ENCODE measurements around the gene STPG4.

STPG4 gene

DNA sequence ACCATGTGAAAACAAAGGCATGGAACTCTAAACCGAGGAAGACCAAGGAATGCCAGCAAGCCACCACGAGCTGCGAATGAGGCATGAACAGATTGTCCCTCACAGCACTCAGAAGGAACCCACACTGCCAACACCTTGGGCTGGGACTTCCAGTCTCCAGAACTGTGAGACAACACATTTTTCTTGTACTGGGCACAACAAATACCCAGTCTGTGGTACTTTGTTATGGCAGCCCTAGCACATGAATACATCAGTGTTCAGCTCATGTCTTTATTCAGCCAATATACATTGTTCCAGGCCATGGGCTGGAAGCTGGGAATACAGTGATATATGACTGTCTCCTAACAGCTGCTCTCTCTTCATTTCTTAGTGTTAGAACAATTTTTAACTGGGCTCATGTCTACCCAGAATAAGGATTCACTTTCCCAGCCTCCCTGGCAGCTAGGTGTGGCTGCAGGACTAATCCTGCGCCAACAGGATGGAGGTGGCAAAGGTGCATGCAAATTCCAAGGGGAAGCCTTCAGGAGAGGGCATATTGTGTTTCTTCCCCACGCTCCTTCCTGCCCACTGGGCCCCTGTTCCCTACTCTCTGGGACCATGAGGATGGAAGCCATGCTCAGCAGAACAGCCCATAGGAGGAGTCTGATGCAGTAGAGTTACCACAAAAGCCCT is 59.6 kb downstream of the STPG4 start:
- Mint-ChIP-seq H3K4me3 (no peak overlapping the region), H3K4me1 (ENCODE audit: low read depth) (peaks cover 3% of the 10 kb centered on the region), H3K27me3 (no peaks in the 10 kb centered on the region), H3K9me3 (no peaks in the 10 kb centered on the region), H3K36me3 (ENCODE audit: low read depth) (no peaks in the 10 kb centered on the region), H3K27ac (no peak overlapping the region)

DNA sequence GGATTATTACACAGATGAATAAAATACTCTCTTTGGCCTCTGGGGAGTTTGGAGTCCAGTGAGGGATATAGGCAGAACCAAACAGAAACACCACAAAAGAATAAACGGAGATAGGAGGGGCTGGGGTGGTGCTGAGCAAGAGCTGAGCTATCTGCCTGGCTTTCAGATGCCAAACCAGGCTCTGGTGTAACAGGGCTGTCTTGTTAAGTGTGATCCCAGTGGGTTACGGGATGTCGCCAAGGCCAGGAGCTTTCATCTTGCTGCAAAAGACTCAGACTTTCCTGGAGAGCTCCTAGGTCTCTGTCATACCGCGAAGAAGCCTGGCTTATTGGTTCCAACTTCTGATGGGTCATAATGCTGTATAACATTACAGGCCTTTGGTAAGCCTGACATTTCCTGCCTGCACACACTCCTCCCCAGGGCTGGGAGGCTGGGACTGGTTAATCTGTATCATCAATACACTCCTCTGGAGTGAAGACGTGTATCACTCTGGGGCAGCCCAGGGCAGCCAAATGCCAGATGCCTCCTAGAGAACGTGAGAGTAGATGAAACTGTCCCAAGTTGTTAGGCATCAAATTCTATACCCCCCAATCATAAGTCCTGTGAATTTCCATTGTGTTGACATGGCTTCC is 60.5 kb downstream of the STPG4 start:
- no peak overlapping the region for H3K4me3 Mint-ChIP-seq
- no peaks in the 10 kb centered on the region for H3K27me3 Mint-ChIP-seq
- H3K4me1 Mint-ChIP-seq (ENCODE audit: low read depth) = peaks cover 3% of the 10 kb centered on the region
- H3K36me3 Mint-ChIP-seq (ENCODE audit: low read depth) = no peaks in the 10 kb centered on the region
- H3K9me3 Mint-ChIP-seq = no peaks in the 10 kb centered on the region
- H3K27ac Mint-ChIP-seq = no peak overlapping the region

DNA sequence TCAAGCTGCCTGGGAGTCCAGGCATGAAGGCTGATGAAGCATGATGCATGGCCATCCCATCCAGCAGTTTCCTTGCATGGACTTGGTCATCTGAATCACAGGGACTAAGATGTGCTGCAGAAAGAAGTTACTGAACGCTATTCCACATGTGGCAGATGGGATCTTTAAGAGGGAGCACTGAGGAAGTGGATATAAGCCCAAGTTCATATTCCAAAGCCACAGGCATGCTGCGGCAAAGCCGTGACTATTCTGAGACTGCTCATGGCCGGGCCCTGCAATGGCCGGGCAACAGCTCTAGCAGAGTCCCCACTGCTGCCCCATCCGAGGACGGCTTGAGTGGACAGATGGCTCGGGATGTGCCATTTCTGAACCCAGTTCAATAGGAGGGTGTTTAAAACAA is 61.5 kb downstream of the STPG4 start:
- Mint-ChIP-seq H3K4me3 (no peak overlapping the region), H3K4me1 (ENCODE audit: low read depth) (peaks cover 3% of the 10 kb centered on the region), H3K27ac (no peak overlapping the region), H3K36me3 (ENCODE audit: low read depth) (no peaks in the 10 kb centered on the region), H3K9me3 (no peaks in the 10 kb centered on the region), H3K27me3 (no peaks in the 10 kb centered on the region)

DNA sequence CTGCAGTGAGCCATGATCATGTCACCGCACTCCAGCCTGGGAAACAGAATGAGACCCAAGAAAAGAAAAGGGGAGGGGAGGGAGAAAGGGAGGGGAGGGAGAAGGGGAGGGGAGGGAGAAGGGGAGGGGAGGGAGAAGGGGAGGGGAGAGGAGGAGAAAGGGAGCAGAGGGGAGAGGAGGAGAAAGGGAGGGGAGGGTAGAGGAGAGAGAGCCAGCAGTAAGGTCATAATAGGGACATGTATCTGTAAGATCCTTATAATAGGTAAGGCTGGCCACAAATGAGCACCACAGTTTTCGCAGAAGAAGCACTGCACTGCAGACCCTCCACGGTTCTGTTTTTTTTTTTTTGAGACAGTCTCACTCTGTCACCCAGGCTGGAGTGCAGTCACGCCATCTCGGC is 62.6 kb downstream of the STPG4 start:
- H3K36me3 Mint-ChIP-seq (ENCODE audit: low read depth) = no peaks in the 10 kb centered on the region
- no peak overlapping the region for H3K4me3 Mint-ChIP-seq
- H3K27me3 Mint-ChIP-seq = no peaks in the 10 kb centered on the region
- no peaks in the 10 kb centered on the region for H3K9me3 Mint-ChIP-seq
- H3K27ac Mint-ChIP-seq = no peak overlapping the region
- H3K4me1 Mint-ChIP-seq (ENCODE audit: low read depth) = peaks cover 3% of the 10 kb centered on the region

DNA sequence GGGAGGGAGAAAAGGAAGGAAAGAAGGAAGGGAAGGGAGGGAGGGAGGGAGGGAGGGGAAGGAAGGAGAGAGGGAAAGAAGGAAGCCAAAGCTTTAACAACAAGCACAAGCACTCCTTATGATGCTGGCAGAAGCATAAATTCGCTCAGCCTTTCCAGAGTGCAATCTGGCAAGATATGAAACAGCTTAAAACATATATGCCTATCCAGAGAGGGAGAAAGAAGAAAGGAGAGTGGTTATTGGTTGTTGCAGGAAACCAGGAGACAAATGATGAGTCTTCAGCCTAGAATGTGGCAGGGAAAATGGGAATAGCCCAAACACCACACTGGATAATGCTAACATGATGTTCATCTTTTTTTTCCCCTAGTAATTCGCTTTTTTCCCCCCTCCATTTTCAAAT is 64.0 kb downstream of the STPG4 start:
- Mint-ChIP-seq H3K4me1 (ENCODE audit: low read depth) (peaks cover 8% of the 10 kb centered on the region), H3K27me3 (no peaks in the 10 kb centered on the region), H3K27ac (no peak overlapping the region), H3K9me3 (no peaks in the 10 kb centered on the region), H3K36me3 (ENCODE audit: low read depth) (no peaks in the 10 kb centered on the region), H3K4me3 (no peak overlapping the region)

DNA sequence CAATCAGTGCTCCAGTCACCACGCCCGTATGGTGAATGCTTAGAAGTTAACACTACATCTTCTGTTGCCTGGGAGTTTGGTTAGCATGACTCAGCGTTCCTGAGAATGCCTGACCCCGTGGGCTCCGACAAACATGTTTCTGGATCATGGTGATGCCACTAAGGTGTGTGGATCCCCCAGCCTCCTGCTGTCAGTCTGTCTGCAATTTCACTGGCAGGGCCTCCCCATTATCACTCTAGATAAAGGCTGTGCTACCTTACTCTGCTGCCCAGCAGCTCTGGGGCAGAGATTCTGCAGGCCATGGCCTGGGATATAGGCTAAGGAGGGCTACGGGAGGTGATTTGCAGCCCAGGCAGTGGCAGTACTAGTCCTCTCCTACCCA is 66.0 kb downstream of the STPG4 start:
- no peaks in the 10 kb centered on the region for H3K27me3 Mint-ChIP-seq
- H3K36me3 Mint-ChIP-seq (ENCODE audit: low read depth) = no peaks in the 10 kb centered on the region
- no peak overlapping the region for H3K27ac Mint-ChIP-seq
- H3K9me3 Mint-ChIP-seq = no peaks in the 10 kb centered on the region
- H3K4me1 Mint-ChIP-seq (ENCODE audit: low read depth) = peaks cover 13% of the 10 kb centered on the region
- H3K4me3 Mint-ChIP-seq = no peak overlapping the region

DNA sequence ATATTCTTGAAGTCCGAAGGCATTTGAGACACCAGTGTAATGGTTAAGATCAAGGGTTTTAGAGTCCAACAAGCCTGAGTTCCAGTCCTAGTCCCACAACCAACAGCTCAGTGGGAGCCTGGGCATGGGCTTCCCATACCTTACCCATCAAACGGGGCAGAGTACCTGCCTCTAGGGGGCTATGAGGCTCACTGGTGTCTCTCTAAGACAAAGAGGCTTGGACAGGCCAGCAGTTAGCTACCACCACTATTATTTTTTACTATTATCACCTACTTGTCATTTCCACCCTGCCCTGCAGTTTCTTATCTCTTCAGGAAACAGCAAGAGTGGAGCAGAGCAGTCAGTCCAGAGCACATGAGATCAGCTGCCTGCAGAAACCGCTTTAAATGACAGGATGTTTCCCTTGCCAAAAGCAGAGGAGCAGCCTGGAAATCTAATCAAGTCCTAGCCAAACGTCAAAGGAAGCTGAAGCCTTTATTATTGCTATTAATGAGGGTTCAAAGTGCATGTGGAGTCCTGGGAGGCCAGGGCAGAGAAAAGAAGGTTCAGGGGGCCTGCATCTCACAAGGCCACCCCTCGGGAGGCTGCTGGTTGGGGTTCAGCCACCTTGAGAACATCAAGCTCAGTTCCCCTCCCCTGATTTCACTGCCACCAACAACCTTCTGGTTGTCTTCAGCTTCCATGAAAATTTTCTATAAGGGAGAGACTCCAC is 66.6 kb downstream of the STPG4 start:
- Mint-ChIP-seq H3K4me1 (ENCODE audit: low read depth) (peaks cover 13% of the 10 kb centered on the region), H3K4me3 (no peak overlapping the region), H3K27me3 (no peaks in the 10 kb centered on the region), H3K27ac (no peak overlapping the region), H3K9me3 (no peaks in the 10 kb centered on the region), H3K36me3 (ENCODE audit: low read depth) (no peaks in the 10 kb centered on the region)

DNA sequence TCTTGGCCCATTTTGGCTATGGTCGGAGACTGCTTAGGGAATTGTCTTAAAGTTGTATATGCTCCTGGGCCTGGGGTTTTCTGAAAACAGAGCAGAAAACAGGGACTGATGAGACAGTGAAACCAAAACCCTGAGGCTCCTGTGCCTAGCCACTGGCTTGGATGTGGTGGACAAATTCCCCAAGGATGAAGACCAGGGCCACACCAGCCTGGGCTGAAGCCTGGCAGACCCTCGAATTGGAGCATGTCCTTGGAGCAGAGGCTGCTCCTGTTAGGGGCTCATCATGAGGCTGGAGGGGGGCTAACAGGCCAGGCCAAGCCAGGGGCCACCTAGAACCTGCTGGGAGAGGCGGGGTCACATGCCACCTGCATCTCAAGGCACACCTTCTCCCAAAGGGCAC is 68.1 kb downstream of the STPG4 start:
- Mint-ChIP-seq H3K9me3 (no peaks in the 10 kb centered on the region), H3K27me3 (no peaks in the 10 kb centered on the region), H3K4me3 (no peak overlapping the region), H3K4me1 (ENCODE audit: low read depth) (peaks cover 13% of the 10 kb centered on the region), H3K36me3 (ENCODE audit: low read depth) (no peaks in the 10 kb centered on the region), H3K27ac (no peak overlapping the region)

DNA sequence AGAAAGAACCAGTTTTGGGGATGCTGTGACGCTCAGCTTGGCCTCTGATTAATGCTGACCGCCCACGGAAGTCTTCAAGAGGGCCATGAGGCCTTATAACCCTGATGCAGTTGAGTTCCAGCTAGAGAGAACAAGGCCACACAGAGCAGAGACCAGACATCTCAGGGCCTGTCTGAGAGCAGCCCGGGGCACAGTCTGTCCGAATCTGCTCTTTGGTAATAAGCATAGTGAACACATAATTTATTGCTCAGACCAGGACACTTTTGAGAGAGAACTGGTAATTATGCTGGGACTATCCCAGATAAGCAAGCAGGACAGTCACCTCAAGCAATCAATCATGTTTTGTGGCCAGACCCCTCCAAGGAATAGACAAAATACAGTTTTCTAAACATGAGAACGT is 68.5 kb downstream of the STPG4 start:
- H3K27ac Mint-ChIP-seq = no peak overlapping the region
- H3K4me3 Mint-ChIP-seq = no peak overlapping the region
- H3K4me1 Mint-ChIP-seq (ENCODE audit: low read depth) = peaks cover 13% of the 10 kb centered on the region
- H3K36me3 Mint-ChIP-seq (ENCODE audit: low read depth) = no peaks in the 10 kb centered on the region
- no peaks in the 10 kb centered on the region for H3K27me3 Mint-ChIP-seq
- H3K9me3 Mint-ChIP-seq = no peaks in the 10 kb centered on the region

DNA sequence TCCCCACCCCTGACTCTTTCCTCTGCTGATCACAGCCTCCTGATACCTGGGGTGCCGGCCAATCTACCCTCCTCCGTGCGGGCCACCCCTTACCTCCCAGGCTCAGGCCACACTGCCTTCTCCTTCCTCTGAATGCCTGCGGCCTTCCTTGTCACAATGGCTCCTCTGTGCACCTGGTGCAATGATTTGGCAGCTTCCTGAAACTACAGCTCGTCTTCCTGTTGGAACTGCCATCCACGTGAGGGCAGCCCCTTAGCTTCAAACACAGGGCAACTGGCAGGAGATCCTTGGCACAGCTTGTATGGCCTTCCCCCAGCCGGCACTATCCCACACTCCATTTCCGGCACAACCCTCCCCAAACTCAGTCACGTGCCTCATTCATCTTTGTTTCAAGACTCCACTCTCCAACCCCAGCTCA is 69.0 kb downstream of the STPG4 start:
- H3K9me3 Mint-ChIP-seq = no peaks in the 10 kb centered on the region
- no peaks in the 10 kb centered on the region for H3K27me3 Mint-ChIP-seq
- H3K27ac Mint-ChIP-seq = peak overlapping the region; percentile 87
- peaks cover 13% of the 10 kb centered on the region for H3K4me1 Mint-ChIP-seq (ENCODE audit: low read depth)
- peak overlapping the region; percentile 75 for H3K4me3 Mint-ChIP-seq
- H3K36me3 Mint-ChIP-seq (ENCODE audit: low read depth) = no peaks in the 10 kb centered on the region

DNA sequence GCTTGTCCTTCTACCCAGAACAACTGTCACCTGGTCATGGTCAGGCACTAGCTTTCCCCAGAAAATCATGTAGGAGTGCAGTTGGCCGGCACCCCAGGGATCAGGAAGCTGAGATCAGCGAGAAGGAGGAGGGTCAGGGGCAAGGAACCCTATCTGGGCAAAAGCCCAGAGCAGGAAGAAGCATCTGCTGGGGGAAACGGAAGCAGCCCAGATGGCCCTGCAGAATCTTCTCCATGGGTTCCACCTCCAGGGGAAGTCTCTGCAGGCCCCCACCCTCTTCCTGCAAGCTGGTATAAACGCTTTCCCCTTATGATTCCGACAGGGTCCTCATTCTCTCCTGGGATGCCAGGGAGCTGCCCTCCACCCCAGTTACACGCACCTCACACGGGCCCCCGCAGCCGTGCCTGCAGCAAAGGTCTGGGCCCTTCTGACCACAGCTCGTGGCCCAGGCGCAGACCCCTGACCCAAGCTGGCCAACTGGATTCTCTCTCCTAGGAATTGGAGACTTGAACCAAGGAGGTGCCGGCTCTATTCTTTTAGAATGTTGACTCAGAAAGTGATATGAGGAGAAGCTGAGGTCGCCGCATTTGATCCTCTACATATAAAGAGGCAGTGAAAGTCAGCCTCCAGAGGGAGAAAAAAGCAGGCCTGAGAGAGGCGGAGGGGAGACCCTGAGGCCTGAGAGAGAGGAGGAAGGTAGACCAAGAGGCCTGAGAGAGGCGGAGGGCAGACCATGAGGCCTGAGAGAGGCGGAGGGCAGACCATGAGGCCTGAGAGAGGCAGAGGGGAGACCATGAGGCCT is 71.0 kb downstream of the STPG4 start:
- H3K36me3 Mint-ChIP-seq (ENCODE audit: low read depth) = no peaks in the 10 kb centered on the region
- no peaks in the 10 kb centered on the region for H3K27me3 Mint-ChIP-seq
- no peak overlapping the region for H3K27ac Mint-ChIP-seq
- H3K4me3 Mint-ChIP-seq = no peak overlapping the region
- peaks cover 13% of the 10 kb centered on the region for H3K4me1 Mint-ChIP-seq (ENCODE audit: low read depth)
- no peaks in the 10 kb centered on the region for H3K9me3 Mint-ChIP-seq

DNA sequence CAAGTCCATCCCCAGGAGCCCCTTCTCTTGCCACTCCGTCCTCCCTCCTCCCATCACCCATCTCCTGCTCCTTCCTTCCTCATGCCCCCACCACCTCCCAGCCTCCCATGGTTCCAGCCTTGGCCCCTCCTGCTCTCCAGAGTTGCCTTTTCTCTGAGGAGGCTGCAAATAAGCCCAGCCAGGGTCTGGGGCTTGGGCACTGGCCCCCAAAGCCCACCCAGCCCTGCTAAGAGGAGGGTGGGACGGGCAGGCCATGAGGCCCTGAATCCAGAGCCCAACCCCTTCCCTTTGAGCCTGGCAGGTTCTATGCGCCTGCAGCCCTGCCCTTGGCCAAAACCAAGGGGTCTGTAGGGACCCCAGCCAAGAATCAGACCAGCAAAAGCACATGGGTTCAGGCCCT is 71.6 kb downstream of the STPG4 start:
- no peaks in the 10 kb centered on the region for H3K27me3 Mint-ChIP-seq
- H3K27ac Mint-ChIP-seq = no peak overlapping the region
- no peak overlapping the region for H3K4me3 Mint-ChIP-seq
- peaks cover 13% of the 10 kb centered on the region for H3K4me1 Mint-ChIP-seq (ENCODE audit: low read depth)
- no peaks in the 10 kb centered on the region for H3K9me3 Mint-ChIP-seq
- no peaks in the 10 kb centered on the region for H3K36me3 Mint-ChIP-seq (ENCODE audit: low read depth)

DNA sequence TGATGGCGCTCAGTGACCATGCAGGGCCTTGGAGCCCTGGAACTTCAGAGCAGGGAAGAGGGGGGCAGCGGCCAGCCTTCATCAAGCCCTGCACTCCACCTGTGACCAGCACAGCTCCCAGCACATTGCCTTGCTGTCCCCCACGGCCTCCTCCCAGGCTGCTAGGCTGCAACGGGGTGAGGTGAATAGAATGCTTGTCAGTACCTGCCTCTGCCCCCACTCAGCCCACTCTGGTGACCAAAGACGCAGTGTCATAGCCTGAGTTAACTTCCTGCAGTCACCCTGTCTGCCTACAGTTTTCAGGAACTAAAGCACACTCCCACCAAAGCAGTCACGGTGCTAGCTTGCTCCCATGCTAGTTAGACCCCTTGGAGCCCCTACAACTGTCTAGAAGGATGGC is 72.1 kb downstream of the STPG4 start:
- peaks cover 13% of the 10 kb centered on the region for H3K4me1 Mint-ChIP-seq (ENCODE audit: low read depth)
- no peaks in the 10 kb centered on the region for H3K27me3 Mint-ChIP-seq
- H3K27ac Mint-ChIP-seq = no peak overlapping the region
- H3K36me3 Mint-ChIP-seq (ENCODE audit: low read depth) = no peaks in the 10 kb centered on the region
- no peaks in the 10 kb centered on the region for H3K9me3 Mint-ChIP-seq
- no peak overlapping the region for H3K4me3 Mint-ChIP-seq

DNA sequence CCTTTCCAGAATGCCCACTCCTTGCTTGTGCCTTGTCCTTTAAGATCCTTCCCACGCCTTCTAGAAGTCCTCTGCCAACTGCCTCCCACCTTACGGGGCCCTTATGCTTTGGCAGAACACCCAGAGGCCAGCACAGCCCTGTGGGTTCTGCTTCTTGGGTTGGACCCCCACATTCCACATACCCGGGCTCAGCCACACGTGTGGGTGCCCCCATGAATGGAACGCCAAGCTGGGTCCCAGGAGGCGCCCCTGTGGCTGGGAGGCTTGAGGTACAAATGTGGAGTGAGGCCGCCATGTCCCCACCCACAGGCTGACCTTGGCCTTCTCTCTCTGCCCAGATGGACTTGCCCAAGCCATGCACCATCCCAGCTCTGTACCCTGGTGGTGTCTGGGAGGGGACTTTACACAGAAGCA is 74.2 kb downstream of the STPG4 start:
- Mint-ChIP-seq H3K4me1 (ENCODE audit: low read depth) (peaks cover 6% of the 10 kb centered on the region), H3K36me3 (ENCODE audit: low read depth) (no peaks in the 10 kb centered on the region), H3K27ac (no peak overlapping the region)

More for the DNA sequence above, 74.2 kb downstream of the STPG4 start:
- H3K4me3 Mint-ChIP-seq = no peak overlapping the region
- no peaks in the 10 kb centered on the region for H3K27me3 Mint-ChIP-seq
- no peaks in the 10 kb centered on the region for H3K9me3 Mint-ChIP-seq
